Bronchial epithelial cell (primary cell): ENCODE data around the gene COL15A1. TPM values are rescaled to one million over a fixed set of nuclear protein-coding genes. Genes with fewer than 3 reads are reported as not detected.
A peak's percentile ranks its signal among the peaks of the same experiment; 100 is the strongest.

ENCODE experiments used
- DNase-seq: peaks from one replicate; pipeline ENCODE4 v3.0.0-alpha.2; 2010; ENCODE audit warnings: low read depth
- FAIRE-seq: peaks from 2 replicates; lab custom pipeline; 2011; peaks lifted over from hg19 to GRCh38; lab: Jason Lieb, UNC
- H3K27me3 ChIP-seq: 2 replicates; pipeline ENCODE4 v1.5.1; 2011; ENCODE audit warnings: low read length; ENCODE audit not compliant: control insufficient read depth, insufficient read depth
- H3K36me3 ChIP-seq: 2 replicates; pipeline ENCODE4 v1.5.1; 2011; ENCODE audit warnings: low read length; ENCODE audit not compliant: control insufficient read depth, insufficient read depth
- H3K4me3 ChIP-seq: 2 replicates; pipeline ENCODE4 v1.5.1; 2011; ENCODE audit warnings: mild to moderate bottlenecking, low read depth, low read length, control low read depth
- total RNA-seq: library from RNA; depleted of rRNA; stranded (reverse); fragments of >200 nt; gene quantifications from 2 replicates; pipeline ENCODE4 v1.2.1, GENCODE V29; 2014
- TF ChIP-seq, protein P1 (sequence below): IDR thresholded peaks from 2 replicates; pipeline ENCODE4 v1.5.1; 2011; ENCODE audit warnings: mild to moderate bottlenecking, moderate library complexity, low read length, control low read depth, inconsistent platforms; ENCODE audit not compliant: insufficient read depth, severe bottlenecking

The COL15A1 gene
- total RNA-seq, 1 donor from 2014 or later, result 1.6 TPM

DNA sequence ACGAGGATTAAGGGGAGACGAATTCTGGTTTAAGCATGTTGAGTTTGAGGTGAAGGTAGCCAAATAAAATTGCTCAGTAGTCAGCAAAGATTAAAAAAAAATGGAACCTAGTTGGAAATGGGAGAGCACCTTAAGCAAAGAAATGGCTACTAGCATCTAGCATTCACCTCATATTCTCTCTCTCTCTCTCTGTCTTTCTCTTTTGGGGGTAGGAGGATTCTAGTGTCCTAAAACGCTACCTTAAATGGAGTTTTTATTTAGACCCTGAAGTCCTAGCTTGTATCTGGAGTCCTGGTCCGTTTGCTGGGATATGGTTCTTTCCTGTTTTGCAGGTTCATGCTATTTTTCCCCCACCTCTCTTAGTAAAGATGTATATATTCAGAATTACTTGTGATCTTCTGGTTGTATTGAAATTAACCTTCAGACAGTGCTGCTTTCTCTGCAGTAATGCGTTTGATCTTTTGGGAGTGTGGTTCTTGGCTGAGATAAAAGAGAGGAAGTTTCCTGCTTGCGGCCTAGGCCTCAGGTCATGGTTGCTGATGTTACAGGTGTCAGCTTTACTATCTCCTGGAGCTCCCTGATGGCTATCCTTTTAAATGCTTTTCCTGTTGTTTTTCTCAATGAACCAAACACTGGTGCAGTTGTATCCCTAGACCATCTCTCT, 169.2 kb downstream of the COL15A1 start:
- no peaks in the 10 kb centered on the region for H3K36me3 ChIP-seq
- FAIRE-seq, result no peak

GRCh38 chr9:99113414-99114048, 169.8 kb downstream of the COL15A1 start:
- no peak for DNase-seq
- TF ChIP-seq, protein P1, sequence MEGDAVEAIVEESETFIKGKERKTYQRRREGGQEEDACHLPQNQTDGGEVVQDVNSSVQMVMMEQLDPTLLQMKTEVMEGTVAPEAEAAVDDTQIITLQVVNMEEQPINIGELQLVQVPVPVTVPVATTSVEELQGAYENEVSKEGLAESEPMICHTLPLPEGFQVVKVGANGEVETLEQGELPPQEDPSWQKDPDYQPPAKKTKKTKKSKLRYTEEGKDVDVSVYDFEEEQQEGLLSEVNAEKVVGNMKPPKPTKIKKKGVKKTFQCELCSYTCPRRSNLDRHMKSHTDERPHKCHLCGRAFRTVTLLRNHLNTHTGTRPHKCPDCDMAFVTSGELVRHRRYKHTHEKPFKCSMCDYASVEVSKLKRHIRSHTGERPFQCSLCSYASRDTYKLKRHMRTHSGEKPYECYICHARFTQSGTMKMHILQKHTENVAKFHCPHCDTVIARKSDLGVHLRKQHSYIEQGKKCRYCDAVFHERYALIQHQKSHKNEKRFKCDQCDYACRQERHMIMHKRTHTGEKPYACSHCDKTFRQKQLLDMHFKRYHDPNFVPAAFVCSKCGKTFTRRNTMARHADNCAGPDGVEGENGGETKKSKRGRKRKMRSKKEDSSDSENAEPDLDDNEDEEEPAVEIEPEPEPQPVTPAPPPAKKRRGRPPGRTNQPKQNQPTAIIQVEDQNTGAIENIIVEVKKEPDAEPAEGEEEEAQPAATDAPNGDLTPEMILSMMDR, result no peak
- Histone ChIP-seq H3K4me3 (no peak overlapping the region), H3K36me3 (no peaks in the 10 kb centered on the region), H3K27me3 (no peaks in the 10 kb centered on the region)
- no peak for FAIRE-seq

More for the DNA sequence above, 169.2 kb downstream of the COL15A1 start:
- Histone ChIP-seq H3K27me3 (no peaks in the 10 kb centered on the region), H3K4me3 (no peak overlapping the region)
- no peak for DNase-seq
- TF ChIP-seq, protein P1, result no peak

- H3K27me3 ChIP-seq, result no peaks in the 10 kb centered on the region
- no peak overlapping the region for H3K4me3 ChIP-seq
- TF ChIP-seq, protein P1, result no peak
- DNase-seq (no peak), FAIRE-seq (no peak)
- H3K36me3 ChIP-seq, result no peaks in the 10 kb centered on the region
These were observed 170.3 kb downstream of the COL15A1 start for GRCh38 chr9:99114049-99114440.

GRCh38 chr9:99114846-99115500, 171.3 kb downstream of the COL15A1 start:
- TF ChIP-seq, protein P1, result no peak
- Histone ChIP-seq H3K27me3 (no peaks in the 10 kb centered on the region), H3K4me3 (no peak overlapping the region), H3K36me3 (no peaks in the 10 kb centered on the region)
- FAIRE-seq, result no peak
- no peak for DNase-seq

DNA sequence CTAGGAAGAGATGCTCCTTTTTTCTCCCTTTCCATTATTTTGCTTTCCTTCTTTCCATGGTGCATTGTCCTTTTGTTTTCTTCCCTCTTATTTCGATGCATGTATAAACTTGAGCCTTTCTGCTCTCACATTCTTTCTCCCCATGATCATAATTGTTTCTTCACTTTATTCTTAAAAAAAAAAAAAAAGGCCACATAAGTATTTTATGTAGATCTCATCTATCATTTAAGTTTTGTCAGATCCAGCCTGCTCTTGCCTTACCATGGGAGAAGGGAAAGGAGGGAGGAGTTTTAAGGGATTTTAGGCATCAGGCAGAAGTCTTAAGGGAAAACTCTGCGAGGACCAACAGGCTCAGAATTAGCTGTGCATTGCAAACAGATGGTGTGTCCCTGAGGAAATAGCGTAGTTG, 172.3 kb downstream of the COL15A1 start:
- TF ChIP-seq, protein P1, result no peak
- H3K27me3 ChIP-seq, result no peaks in the 10 kb centered on the region
- no peaks in the 10 kb centered on the region for H3K36me3 ChIP-seq
- DNase-seq (peak; percentile 62), FAIRE-seq (no peak)
- H3K4me3 ChIP-seq, result no peak overlapping the region
